Measurements from ENCODE around the gene FAM151B.

GRCh38 chr5:80591352-80591751 is 103.5 kb downstream of the FAM151B start:
- TF ChIP-seq PHF8 (IDR thresholded peaks at IDR 0.05; ENCODE audit: borderline replicate concordance, low read length) (no peak), RBFOX2 (IDR thresholded peaks at IDR 0.05; ENCODE audit: low read depth, low read length) (no peak)
- TF ChIP-seq, protein P1, sequence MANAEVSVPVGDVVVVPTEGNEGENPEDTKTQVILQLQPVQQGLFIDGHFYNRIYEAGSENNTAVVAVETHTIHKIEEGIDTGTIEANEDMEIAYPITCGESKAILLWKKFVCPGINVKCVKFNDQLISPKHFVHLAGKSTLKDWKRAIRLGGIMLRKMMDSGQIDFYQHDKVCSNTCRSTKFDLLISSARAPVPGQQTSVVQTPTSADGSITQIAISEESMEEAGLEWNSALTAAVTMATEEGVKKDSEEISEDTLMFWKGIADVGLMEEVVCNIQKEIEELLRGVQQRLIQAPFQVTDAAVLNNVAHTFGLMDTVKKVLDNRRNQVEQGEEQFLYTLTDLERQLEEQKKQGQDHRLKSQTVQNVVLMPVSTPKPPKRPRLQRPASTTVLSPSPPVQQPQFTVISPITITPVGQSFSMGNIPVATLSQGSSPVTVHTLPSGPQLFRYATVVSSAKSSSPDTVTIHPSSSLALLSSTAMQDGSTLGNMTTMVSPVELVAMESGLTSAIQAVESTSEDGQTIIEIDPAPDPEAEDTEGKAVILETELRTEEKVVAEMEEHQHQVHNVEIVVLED (CRISPR knock-in tag; IDR thresholded peaks at IDR 0.05): no peak
